GM19035 (cell line): Measurements from ENCODE around the gene EGLN2.
"Not testable (repeated sequence)": the region's sequence is repeated elsewhere in the genome, so short reads cannot be mapped to it uniquely, and the experiment has no call there.

Experiments used
- ATAC-seq: cut with Tn5 transposase; IDR thresholded peaks from one replicate; pipeline ENCODE4 v1.9.1; 2021; ENCODE audit not compliant: unreplicated experiment

The EGLN2 gene

DNA sequence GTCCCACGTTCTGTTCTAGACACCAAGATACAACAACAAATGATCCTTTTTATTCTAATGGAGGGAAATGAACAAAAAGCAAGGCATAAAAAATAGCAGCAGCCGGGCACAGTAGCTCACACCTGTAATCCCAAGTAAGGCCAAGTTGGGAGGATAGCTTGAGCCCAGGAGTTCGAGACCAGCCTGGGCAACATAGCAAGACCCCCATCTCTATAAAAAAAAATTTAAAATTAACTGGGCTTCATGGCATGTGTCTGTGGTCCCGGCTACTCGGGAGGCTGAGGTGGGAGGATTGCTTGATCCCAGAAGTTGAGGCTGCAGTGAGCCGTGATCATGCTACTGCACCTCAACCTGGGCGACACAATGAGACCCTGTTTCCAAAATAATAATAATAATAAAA is 22.6 kb upstream of the EGLN2 start:
- no peak for ATAC-seq

- peak; percentile 68 for ATAC-seq
Measured at GRCh38 chr19:40776932-40777644, 21.9 kb upstream of the EGLN2 start.

DNA sequence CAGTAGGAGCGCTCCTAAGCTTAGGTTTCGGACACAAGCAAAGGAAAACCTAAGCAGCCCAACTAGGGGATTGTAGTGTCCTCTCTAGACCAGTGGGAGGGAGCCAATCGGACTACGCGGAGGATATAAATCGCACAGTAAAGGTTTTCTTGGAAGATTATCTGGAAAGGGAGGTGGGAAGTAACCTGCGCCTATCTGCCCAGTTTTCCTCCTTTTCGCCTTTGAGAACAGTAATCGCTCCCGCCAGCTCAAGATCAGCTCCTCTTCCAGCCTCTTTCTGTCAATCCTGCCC is 21.4 kb upstream of the EGLN2 start:
- ATAC-seq, result no peak

GRCh38 chr19:40777937-40778705 is 20.9 kb upstream of the EGLN2 start, which contains the start of gene RAB4B:
TSS of gene RAB4B (plus strand) at chr19:40778247. CDS start at chr19:40778376, 129 bp downstream.
- ATAC-seq, result peak; percentile 66

DNA sequence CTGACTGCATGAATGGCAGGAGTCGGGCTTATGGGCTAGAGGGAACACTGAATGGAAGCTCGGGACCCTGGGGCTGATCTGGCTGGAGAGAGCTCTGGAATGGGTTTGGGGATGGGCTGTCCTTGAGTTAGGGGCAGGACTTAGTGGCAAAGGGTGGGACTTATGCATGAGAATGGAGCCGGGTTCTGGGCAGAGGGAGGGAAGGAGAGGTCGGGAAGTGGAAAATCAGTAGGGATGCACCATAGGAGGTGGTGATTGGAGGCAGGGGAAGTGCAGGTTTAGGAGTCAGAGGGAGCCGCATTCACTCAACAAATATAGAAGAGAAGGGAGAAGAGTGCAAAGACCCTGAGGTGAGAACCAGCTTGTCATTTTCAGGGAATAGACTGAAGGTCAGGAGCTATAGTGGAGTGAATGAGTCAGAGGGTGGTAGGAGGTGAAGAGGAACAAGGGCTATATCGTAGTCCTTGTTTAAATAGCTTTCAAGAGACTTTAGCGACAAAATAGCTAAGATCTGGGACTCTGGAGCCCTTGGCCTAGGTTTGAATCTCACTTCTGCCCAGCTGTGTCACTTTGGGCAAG is 20.2 kb upstream of the EGLN2 start:
- ATAC-seq, result no peak

GRCh38 chr19:40780582-40780981 is 18.4 kb upstream of the EGLN2 start:
- ATAC-seq, result no peak

GRCh38 chr19:40781140-40781539 is 17.9 kb upstream of the EGLN2 start:
- no peak for ATAC-seq

GRCh38 chr19:40783711-40784110 is 15.3 kb upstream of the EGLN2 start:
- no peak for ATAC-seq

DNA sequence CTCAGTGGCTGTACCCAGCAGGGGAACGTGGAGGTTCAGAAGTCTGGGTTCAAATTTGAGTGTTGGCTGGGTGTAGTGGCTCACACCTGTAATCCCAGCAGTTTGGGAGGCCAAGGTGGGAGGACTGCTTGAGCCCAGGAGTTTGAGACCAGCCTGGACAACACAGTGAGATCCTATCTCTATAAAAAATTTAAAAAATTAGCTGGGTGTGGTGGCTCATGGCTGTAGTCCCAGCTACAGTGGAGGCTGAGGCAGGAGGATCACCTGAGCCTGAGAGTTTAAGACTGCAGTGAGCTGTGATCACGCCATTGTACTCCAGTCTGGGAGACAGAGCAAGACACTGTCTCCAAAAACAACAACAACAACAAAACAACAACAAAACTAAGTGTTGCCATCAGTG is 14.8 kb upstream of the EGLN2 start:
- not testable (repeated sequence) for ATAC-seq

DNA sequence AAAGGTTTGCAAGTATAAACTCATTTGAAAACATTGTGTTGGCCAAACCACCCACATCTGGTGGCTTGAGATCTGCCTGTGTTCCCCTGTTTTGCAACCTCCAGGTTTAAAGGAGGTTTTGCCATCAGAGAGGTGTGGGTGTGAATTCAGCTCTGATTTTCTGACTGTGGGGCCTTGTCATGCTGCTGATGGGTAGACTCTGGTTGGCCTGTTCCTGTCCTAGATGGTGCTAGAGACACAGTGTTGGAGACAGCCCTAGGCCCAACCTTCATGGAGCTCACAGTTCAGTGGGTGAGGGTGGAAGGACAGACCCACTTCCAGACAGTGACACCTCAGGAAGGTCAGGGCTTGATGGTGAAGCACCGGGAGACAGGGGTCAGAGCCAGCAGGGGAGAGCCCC is 13.5 kb upstream of the EGLN2 start:
- ATAC-seq, result no peak

DNA sequence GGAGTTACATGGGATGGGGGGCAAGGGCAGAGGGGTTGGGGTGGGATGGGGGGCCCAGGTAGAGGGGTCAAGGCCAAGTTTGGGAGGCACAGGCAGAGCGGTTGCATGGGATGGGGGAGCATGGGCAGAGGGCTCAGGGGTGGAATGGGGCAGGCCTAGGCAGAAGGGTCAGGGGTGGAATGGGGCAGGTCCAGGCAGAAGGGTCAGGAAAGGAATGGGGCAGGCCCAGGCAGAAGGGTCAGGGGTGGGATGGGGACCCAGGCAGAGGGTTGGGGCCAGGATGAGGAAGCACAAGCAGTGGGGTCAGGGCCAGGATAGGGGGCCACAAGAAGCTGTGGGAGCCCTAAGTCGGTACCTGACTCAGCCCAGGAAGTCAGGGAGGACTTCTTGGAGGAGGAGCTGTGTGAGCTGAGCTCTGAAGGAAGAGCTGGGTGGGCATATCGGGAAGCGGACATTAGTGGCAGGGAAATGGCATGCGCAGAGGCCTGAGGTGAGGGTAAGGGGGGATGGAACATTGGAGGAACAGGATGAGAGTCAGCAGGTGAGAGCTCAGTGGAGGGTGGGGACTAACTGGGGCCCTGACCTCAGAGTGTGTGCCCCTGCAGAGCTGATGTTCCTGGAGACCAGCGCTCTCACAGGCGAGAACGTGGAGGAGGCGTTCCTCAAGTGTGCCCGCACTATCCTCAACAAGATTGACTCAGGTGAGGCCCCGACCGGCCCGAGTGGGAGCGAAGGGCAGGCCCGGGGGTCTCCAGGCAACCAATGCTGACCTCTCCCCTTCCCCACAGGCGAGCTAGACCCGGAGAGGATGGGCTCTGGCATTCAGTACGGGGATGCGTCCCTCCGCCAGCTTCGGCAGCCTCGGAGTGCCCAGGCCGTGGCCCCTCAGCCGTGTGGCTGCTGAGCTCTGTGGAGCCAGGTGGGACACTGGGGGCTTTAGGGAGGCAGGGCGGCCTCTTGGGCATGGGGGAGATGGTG is 12.6 kb upstream of the EGLN2 start:
- ATAC-seq, result no peak

DNA sequence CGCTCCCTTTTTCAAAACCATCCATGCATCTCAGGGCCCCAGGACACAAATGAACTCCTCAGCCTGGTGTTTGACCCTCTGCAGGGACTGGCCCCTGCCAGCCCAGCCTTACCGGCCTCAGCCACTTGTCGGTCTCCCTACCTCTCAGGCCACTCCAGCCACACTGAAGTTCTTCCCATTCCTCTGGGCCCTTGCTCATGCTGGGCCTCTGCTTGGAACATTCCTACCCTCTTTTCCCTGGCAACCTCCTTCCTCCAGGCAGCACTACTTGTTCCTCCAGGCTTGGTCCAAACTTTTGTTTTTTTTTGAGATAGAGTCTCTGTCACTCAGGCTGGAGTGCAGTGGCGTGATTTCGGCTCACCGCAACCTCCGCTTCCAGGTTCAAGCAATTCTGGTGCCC is 7.6 kb upstream of the EGLN2 start:
- no peak for ATAC-seq

GRCh38 chr19:40791996-40792395 is 7.0 kb upstream of the EGLN2 start:
- ATAC-seq, result no peak

DNA sequence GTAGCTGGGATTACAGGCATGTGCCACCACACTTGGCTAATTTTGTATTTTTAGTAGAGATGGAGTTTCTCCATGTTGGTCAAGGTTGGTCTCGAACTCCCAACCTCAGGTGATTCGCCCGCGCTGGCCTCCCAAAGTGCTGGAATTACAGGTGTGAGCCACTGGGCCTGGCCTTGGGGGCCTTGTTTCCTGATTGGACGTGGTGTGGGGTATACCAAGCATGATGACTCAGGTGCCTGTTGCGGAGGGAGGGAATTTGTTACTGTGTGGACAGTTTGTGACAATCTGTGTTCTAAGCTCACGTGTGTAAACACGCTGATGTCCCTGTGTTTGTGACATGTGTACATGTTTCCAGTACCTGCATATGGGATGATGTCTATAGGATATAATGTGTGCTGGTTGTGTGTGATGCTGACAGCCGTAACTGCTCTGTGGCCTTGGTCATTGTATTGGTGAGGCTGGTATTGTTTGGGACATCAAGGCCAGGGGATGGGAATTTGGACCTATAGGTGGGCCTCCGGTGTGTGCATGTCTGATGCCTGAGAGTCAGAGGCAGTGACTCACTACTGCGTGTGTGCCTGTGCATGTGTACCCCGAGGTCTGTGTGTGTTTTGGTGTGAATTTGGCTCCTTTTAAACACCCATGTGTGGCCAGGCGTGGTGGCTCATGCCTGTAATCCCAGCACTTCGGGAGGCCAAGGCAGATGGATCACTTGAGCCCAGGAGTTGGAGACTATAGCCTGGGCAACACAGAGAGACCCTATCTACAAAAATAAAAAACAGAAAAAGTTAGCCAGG is 1.6 kb upstream of the EGLN2 start:
- ATAC-seq, result no peak

DNA sequence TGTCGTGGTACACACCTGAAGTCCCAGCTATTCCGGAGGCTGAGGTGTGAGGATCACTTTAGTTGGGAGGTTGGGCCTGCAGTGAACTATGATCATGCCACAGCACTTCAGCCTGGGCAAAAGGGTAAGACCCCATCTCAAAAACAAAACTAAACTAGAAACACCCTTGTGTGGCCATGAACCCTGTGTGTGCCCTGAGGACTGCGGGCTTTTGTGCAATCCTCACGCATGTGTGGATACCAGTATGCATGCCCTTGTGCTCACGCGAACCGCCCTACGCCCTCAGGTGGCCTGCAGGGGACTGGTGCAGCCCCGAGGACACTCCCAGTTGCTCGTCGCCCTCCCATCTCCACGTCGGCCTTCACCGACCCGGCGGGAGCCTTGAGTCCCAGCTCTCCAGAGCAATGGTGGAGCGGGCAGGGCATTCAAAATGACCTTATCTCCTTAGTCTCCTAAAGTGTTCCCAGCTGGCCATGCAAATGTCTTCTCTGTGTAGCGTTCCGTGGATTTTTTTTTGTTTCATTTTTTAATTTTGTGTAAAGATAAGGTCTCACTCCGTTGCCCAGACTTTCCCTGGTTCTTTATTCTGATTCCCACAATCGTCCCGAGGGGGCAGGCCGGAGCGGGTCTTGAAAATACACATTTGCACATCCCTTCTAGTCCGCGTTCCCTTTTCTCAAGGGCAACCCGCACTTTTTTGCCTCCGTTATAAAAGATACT is 868 bp upstream of the EGLN2 start:
- peak; percentile 26 for ATAC-seq

GRCh38 chr19:40799558-40800338 is 757 bp downstream of the EGLN2 start:
- ATAC-seq, result peak; percentile 19

DNA sequence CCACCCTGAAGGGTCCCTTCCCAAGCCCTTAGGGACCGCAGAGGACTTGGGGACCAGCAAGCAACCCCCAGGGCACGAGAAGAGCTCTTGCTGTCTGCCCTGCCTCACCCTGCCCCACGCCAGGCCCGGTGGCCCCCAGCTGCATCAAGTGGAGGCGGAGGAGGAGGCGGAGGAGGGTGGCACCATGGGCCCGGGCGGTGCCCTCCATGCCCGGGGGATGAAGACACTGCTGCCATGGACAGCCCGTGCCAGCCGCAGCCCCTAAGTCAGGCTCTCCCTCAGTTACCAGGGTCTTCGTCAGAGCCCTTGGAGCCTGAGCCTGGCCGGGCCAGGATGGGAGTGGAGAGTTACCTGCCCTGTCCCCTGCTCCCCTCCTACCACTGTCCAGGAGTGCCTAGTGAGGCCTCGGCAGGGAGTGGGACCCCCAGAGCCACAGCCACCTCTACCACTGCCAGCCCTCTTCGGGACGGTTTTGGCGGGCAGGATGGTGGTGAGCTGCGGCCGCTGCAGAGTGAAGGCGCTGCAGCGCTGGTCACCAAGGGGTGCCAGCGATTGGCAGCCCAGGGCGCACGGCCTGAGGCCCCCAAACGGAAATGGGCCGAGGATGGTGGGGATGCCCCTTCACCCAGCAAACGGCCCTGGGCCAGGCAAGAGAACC is 1.5 kb downstream of the EGLN2 start:
- ATAC-seq, result no peak

DNA sequence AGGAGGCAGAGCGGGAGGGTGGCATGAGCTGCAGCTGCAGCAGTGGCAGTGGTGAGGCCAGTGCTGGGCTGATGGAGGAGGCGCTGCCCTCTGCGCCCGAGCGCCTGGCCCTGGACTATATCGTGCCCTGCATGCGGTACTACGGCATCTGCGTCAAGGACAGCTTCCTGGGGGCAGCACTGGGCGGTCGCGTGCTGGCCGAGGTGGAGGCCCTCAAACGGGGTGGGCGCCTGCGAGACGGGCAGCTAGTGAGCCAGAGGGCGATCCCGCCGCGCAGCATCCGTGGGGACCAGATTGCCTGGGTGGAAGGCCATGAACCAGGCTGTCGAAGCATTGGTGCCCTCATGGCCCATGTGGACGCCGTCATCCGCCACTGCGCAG is 2.0 kb downstream of the EGLN2 start:
- ATAC-seq, result no peak
